BJ (cell line): ENCODE data around the gene SLC6A6. TPM values are rescaled to one million over a fixed set of nuclear protein-coding genes. Genes with fewer than 3 reads are reported as not detected.
A peak's percentile ranks its signal among the peaks of the same experiment; 100 is the strongest.

Experiments
- CTCF ChIA-PET: fragments of 350-600 bp; formaldehyde crosslinking; extraction: SDS; loops from one replicate; lab custom pipeline; 2021; ENCODE audit warnings: antibody characterized with exemption, inconsistent platforms; lab: Yijun Ruan, JAX
- POLR2A ChIA-PET: fragments of 300-600 bp; sonication (Branson Sonifier 250); formaldehyde crosslinking; extraction: SDS; loops from one replicate; lab custom pipeline; 2021; ENCODE audit warnings: antibody characterized with exemption; lab: Charles Lee
- DNase-seq: peaks from one replicate; pipeline ENCODE4 v3.0.0-alpha.2; 2011; ENCODE audit warnings: low read depth
- H3K27me3 ChIP-seq: 2 replicates; pipeline ENCODE4 v1.6.0; 2011; ENCODE audit warnings: low read length; ENCODE audit not compliant: control insufficient read depth, insufficient read depth
- H3K36me3 ChIP-seq: 2 replicates; pipeline ENCODE4 v1.5.1; 2011; ENCODE audit warnings: low read length; ENCODE audit not compliant: control insufficient read depth, insufficient read depth
- H3K4me3 ChIP-seq: 2 replicates; pipeline ENCODE4 v1.5.1; 2011; ENCODE audit warnings: low read depth, mild to moderate bottlenecking, control low read depth, low read length
- polyA plus RNA-seq: library from polyadenylated mRNA; depleted of rRNA; stranded (reverse); fragments of >200 nt; gene quantifications from 2 replicates; pipeline ENCODE4 v1.2.3, GENCODE V29; 2011
- TF ChIP-seq, protein P1 (sequence below): IDR thresholded peaks from 2 replicates; pipeline ENCODE4 v1.5.1; 2011; ENCODE audit warnings: low read depth, mild to moderate bottlenecking, control low read depth, inconsistent platforms, low read length, moderate library complexity; ENCODE audit not compliant: insufficient read depth

SLC6A6 gene
- polyA plus RNA-seq, 1 experiment: 114 TPM

DNA sequence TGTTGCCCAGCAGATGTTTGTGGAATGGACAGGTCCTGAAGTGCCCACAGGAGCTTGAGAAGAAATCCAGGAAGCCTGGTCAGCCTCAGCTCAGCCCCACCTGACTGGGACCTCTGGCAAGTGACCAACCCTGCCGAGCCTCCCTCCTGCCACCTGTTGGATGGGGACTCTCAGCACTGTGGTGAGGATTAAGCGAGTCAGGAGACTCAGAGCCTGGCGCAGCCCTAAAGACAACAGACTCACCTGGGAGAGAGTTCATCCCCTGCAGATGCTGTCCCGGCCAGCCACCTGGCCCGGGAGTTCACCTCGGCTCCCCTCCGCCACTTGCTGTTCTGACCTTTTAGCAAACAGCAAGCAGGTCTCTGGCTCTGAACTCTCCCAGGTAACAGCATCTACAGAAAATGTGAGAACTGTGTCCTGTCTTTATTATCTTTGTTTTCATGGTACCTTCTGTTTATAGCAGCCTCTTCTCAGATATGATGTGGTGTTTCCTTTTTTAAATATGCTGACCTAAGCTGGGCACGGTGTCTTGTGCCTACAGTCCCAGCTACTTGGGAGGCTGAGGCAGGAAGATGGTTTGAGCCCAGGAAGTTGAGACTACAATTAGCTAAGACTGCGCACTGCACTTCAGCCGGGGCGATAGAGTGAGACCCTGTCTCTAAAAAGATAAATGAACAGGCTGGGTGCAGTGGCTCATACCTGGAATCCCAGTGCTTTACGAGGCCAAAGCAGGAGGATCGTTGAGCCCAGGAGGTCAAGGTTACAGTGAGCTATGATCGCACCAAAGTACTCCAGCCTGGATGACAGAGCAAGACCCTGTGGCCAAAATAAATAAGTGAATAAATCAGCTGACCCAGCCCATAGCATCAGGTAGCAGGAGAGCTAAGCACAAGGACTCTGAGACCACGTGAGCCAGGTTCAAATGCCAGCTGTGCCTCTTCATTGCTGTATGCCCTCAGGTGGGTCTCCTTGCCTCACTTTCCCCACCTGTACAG, 32.4 kb upstream of the SLC6A6 start:
- TF ChIP-seq, protein P1, sequence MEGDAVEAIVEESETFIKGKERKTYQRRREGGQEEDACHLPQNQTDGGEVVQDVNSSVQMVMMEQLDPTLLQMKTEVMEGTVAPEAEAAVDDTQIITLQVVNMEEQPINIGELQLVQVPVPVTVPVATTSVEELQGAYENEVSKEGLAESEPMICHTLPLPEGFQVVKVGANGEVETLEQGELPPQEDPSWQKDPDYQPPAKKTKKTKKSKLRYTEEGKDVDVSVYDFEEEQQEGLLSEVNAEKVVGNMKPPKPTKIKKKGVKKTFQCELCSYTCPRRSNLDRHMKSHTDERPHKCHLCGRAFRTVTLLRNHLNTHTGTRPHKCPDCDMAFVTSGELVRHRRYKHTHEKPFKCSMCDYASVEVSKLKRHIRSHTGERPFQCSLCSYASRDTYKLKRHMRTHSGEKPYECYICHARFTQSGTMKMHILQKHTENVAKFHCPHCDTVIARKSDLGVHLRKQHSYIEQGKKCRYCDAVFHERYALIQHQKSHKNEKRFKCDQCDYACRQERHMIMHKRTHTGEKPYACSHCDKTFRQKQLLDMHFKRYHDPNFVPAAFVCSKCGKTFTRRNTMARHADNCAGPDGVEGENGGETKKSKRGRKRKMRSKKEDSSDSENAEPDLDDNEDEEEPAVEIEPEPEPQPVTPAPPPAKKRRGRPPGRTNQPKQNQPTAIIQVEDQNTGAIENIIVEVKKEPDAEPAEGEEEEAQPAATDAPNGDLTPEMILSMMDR: peak; percentile 5; the same call in 1 of the 2 replicates
- Histone ChIP-seq H3K36me3 (no peaks in the 10 kb centered on the region), H3K4me3 (no peak overlapping the region), H3K27me3 (peaks cover 1% of the 10 kb centered on the region)
- ChIA-PET POLR2A (no interaction called here), CTCF (interaction anchor here (1.1 to 1.4 kb wide), 3 partner anchors 13 to 147 kb away, joined by 3 read pairs; no protein-coding TSS in a partner anchor)
- DNase-seq: no peak

DNA sequence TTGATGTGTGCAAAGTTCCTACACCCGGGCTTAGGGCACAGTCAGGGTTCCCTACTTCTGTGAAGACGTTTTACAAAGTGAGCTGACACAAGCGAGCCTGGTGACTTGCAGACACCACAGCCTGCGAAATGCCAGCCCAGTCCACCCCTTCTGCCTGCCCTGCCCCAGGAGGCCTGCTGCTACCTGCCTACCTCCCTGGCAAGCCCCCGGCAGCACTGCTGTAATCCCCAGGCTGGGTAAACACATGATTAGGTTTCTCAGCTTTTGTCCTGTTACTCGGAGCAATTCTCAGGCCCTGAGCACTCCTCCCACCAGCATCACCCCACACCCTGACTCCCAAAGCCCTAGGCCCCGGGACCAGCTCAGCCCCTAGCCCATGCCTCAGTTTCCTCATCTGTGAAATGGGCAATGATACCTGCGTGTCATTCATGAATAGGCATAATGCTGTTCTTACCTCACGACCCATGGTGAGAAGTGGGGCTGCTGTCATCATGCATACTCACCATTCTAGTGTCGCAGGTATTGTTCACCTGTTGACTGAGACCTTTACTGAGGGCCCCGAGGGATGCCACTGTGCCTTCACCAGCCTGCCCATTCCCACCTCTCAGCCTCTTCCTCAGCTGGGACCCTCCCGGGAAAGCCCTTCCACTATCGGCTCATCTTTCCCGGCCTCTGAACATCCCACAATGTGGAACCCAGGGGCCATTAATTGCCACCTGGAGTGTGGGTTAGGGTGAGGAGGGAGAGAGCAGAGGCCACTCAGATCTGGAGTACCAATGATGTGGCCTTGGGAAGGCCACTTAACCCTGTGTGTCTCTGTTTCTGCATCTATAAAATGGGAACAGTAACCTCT, 31.5 kb upstream of the SLC6A6 start:
- ChIA-PET POLR2A (no interaction called here), CTCF (interaction anchor here (0.6 to 1.3 kb wide), 3 partner anchors 29 to 870 kb away, joined by 3 read pairs; no protein-coding TSS in a partner anchor)
- H3K27me3 ChIP-seq: peaks cover 1% of the 10 kb centered on the region
- DNase-seq: no peak
- TF ChIP-seq, protein P1: no peak
- H3K4me3 ChIP-seq: no peak overlapping the region
- H3K36me3 ChIP-seq: no peaks in the 10 kb centered on the region

DNA sequence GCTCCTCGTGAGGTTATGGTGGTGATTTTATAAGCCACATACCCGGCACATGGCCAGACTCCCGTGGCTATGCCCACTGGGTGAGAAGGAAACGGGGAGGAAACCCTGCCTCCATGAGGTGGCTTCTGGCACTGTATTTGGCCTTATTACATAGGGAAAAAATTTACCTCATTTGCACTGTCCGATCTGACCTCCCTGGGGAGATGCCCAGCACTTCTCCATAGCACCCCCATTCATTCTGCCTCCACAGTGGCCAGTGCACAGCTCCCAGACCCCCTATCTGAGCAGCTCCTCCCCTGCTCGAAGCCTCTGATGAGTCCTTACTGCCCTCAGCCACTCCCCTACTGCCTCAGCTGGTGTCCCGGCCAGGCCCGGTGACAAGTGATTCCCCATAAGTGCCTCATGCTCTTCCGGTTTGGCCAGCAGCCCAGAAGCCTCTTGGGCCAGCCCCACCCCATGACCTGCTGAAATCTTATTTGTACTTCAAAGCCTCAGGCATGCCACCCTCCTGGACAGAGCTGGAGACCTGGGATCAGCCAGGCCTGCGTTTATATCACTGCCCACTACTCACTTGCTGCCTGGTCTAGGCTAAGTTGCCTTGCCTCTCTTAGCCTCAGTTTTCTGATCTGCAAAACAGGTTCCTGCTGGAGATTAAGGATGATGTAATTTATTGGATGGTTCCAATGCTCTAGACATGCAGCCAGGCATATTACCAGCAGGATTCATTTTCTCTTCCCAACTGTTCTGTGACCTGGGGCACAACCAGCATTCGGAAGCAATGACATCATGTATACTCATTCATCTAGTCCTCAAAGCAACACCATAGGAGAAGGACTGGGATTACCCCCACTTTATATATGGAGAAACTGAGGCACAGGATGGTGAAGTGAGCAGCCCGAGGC, 30.6 kb upstream of the SLC6A6 start:
- ChIA-PET POLR2A (no interaction called here), CTCF (interaction anchor here (0.6 to 1.3 kb wide), 3 partner anchors 28 to 871 kb away, joined by 3 read pairs; no protein-coding TSS in a partner anchor)
- Histone ChIP-seq H3K36me3 (no peaks in the 10 kb centered on the region), H3K4me3 (no peak overlapping the region), H3K27me3 (peaks cover 1% of the 10 kb centered on the region; the same call in 1 of the 2 replicates)
- DNase-seq: peak; percentile 51
- TF ChIP-seq, protein P1: peak; percentile 10; the same call in 1 of the 2 replicates

DNA sequence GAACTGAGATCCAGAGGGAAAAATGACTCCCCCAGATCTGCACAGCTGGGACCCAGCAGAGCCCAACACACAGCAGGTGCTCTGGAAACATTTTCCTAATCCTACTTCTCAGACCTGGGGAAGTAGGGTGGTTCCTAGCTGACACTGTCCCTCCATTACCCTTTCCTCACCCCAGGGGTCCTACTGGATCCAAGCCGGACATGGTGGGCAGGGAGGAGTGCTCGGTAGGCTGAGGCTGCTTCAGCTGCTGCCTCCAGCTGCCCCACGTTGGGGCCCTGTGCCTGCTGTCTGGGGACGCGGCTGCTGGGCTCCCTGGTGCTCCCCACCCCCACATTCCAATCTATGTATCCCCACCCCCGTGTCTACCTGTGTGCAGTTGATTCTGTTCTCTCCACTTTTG, 29.8 kb upstream of the SLC6A6 start:
- ChIA-PET POLR2A (no interaction called here), CTCF (no interaction called here)
- TF ChIP-seq, protein P1: no peak
- H3K27me3 ChIP-seq: peaks cover 1% of the 10 kb centered on the region; the same call in 1 of the 2 replicates
- DNase-seq: no peak
- H3K4me3 ChIP-seq: no peak overlapping the region
- H3K36me3 ChIP-seq: no peaks in the 10 kb centered on the region
